ENCODE results near the gene IRF6.

The IRF6 gene

DNA sequence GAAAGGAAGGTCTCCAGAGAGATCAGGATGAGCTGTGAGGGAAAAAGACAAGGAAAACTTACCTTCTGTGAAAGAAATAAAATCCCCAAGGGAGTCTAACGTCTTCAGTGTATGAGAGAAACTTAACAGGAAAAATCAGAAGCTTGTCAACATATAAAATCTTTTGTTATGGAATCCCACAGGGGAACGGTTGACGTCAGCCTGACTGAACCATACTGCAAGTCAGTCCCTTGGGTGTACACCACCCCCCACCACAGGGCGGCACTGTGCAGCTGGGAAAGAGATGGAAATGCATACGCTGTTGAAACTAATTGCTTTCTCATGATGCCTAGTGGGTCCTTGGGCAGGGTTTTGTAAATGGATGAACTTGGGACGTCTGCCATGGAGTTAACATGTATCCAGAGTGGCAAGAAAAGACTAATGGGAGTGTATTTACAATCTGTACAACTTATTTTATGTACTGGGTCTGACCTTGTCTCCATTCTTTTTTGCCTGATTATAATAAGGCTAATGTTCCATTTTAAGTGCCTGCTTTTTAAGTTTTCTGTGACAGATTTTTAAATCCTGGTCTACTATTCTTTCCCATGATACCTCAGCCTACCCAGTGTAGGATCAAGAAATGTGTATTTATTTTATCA is 44.5 kb upstream of the IRF6 start:
- no peak for DNase-seq (ENCODE audit: extremely low read depth, insufficient read length)
- H3K4me3 ChIP-seq (replicated peaks; ENCODE audit: low read depth, low read length), result no peak overlapping the region
- peaks cover 11% of the 10 kb centered on the region for H3K36me3 ChIP-seq (ENCODE audit: control insufficient read depth, insufficient read depth, low read length)

DNA sequence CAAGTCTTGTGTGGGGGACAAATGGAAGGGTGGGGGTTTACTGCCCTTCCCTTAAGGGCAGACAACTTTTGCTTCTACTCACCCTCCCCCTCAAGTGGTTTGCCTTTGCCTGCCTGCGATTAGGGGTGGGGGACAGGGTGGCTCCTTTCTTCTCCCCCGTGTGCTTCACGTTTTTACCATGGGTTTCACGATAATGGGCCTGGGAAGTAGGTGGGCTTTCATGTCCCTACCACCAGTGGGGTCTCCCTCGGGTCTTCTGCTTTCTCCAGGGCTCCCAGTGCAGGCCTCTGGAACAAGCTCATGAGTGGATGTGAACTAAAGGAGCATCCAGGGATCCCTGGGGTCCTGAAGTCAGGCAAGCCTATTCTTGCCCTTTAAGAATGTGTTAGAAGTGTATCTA is 43.4 kb upstream of the IRF6 start:
- Histone ChIP-seq H3K27me3 (replicated peaks; ENCODE audit: control insufficient read depth, insufficient read depth, low read length) (no peaks in the 10 kb centered on the region), H3K36me3 (ENCODE audit: control insufficient read depth, insufficient read depth, low read length) (peaks cover 9% of the 10 kb centered on the region), H3K4me3 (replicated peaks; ENCODE audit: low read depth, low read length) (no peak overlapping the region)
- no peak for DNase-seq (ENCODE audit: extremely low read depth, insufficient read length)
- TF ChIP-seq, protein P1, sequence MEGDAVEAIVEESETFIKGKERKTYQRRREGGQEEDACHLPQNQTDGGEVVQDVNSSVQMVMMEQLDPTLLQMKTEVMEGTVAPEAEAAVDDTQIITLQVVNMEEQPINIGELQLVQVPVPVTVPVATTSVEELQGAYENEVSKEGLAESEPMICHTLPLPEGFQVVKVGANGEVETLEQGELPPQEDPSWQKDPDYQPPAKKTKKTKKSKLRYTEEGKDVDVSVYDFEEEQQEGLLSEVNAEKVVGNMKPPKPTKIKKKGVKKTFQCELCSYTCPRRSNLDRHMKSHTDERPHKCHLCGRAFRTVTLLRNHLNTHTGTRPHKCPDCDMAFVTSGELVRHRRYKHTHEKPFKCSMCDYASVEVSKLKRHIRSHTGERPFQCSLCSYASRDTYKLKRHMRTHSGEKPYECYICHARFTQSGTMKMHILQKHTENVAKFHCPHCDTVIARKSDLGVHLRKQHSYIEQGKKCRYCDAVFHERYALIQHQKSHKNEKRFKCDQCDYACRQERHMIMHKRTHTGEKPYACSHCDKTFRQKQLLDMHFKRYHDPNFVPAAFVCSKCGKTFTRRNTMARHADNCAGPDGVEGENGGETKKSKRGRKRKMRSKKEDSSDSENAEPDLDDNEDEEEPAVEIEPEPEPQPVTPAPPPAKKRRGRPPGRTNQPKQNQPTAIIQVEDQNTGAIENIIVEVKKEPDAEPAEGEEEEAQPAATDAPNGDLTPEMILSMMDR (IDR thresholded peaks at IDR 0.05; ENCODE audit: insufficient read depth, low read length, poor library complexity, severe bottlenecking), result no peak

More for the DNA sequence above, 44.5 kb upstream of the IRF6 start:
- TF ChIP-seq, protein P1 (IDR thresholded peaks at IDR 0.05; ENCODE audit: insufficient read depth, low read length, poor library complexity, severe bottlenecking), result peak; percentile 93
- no peaks in the 10 kb centered on the region for H3K27me3 ChIP-seq (replicated peaks; ENCODE audit: control insufficient read depth, insufficient read depth, low read length)

DNA sequence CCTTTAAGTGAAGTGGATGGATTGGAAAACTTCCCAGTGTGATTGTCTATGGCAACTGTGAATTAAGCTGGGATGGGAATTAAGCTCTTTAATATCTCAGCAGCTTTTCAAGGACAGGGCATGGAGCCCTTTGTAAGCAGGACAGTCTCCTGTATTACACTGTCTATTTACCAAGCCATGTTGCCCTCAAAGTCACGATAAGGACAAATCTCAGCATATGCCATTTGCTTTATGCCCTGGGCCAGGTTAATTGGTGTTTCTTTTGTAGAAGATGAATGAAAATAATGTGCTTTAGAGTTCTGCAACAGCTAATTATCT is 39.4 kb upstream of the IRF6 start:
- no peak overlapping the region for H3K4me3 ChIP-seq (replicated peaks; ENCODE audit: low read depth, low read length)
- H3K27me3 ChIP-seq (replicated peaks; ENCODE audit: control insufficient read depth, insufficient read depth, low read length), result no peaks in the 10 kb centered on the region
- TF ChIP-seq, protein P1 (IDR thresholded peaks at IDR 0.05; ENCODE audit: insufficient read depth, low read length, poor library complexity, severe bottlenecking), result no peak
- no peak for DNase-seq (ENCODE audit: extremely low read depth, insufficient read length)
- H3K36me3 ChIP-seq (ENCODE audit: control insufficient read depth, insufficient read depth, low read length), result peaks cover 16% of the 10 kb centered on the region

DNA sequence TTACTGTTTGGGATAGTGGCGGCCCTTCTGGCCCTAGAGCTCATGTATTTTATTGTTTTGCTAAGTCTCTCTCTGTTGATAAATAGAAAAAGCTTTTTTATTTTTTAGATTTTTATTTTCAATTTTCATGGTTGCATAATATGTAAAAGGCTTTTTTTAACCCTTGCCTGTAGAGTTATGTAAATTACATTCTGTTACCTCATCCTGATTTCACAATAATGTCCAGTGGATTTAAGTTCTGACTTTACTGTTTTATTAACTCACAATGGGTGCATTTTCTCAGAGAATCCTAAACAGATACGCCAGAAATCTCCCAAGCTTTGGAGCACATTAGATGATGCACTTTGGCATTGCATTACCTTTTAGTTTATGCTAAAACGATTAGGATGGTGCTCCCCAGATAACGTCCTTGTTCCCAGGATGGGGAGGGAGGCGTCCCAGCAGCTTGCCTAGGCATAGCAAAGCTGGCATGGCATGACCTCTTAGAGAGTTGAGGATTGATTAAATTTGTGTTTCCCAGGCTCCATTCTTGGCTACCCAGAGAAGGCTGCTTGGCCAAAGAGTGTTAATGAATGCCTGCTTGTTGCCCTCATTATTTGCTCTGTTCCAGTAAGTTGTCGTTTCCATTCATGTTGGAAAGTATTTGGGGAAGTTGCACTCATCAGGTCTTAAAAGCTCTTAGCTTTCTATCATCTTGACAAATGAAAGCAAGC is 38.9 kb upstream of the IRF6 start:
- no peak for DNase-seq (ENCODE audit: extremely low read depth, insufficient read length)
- H3K4me3 ChIP-seq (replicated peaks; ENCODE audit: low read depth, low read length), result no peak overlapping the region
- TF ChIP-seq, protein P1 (IDR thresholded peaks at IDR 0.05; ENCODE audit: insufficient read depth, low read length, poor library complexity, severe bottlenecking), result no peak
- peaks cover 16% of the 10 kb centered on the region for H3K36me3 ChIP-seq (ENCODE audit: control insufficient read depth, insufficient read depth, low read length)
- H3K27me3 ChIP-seq (replicated peaks; ENCODE audit: control insufficient read depth, insufficient read depth, low read length), result no peaks in the 10 kb centered on the region

DNA sequence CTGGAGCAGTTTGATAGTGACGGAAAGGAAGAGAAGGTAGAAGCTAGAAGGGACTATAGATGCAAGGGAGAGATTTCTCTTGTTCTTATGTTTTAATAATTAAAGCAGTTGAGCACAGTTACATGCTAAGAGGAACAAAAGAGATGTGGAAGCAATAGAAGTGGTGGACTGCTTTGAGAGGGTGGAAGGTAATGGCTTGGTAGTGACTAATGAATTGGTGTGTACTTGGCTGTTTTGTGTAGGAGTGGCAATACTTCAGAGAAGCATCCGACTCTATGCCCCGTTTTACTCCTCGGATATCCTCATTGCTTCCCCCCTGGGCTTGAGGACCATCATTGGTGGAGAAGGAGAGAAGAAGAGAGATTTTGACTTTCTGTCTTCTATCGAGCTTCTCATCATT is 34.7 kb upstream of the IRF6 start:
- Histone ChIP-seq H3K36me3 (ENCODE audit: control insufficient read depth, insufficient read depth, low read length) (peaks cover 25% of the 10 kb centered on the region), H3K4me3 (replicated peaks; ENCODE audit: low read depth, low read length) (no peak overlapping the region), H3K27me3 (replicated peaks; ENCODE audit: control insufficient read depth, insufficient read depth, low read length) (no peaks in the 10 kb centered on the region)
- DNase-seq (ENCODE audit: extremely low read depth, insufficient read length), result no peak
- TF ChIP-seq, protein P1 (IDR thresholded peaks at IDR 0.05; ENCODE audit: insufficient read depth, low read length, poor library complexity, severe bottlenecking), result no peak

Data from GM06990 (cell line).